Measurements from ENCODE around the gene CYP2D6.

The CYP2D6 gene

GRCh38 chr22:42084874-42085273, 45.7 kb downstream of the CYP2D6 start:
- DNase-seq (ENCODE audit: low read depth in 3 of 3) = no peak

GRCh38 chr22:42083119-42083518, 47.5 kb downstream of the CYP2D6 start:
- DNase-seq (ENCODE audit: low read depth in 3 of 3) = no peak

- DNase-seq (ENCODE audit: low read depth in 3 of 3) = no peak
These were observed 50.3 kb downstream of the CYP2D6 start for GRCh38 chr22:42080287-42080686.

- DNase-seq (ENCODE audit: low read depth in 3 of 3) = peak; percentile 93 to 98 (median 95)
These were observed 51.0 kb downstream of the CYP2D6 start, which contains the start of gene SMDT1 for GRCh38 chr22:42079319-42080251. SMDT1 (plus strand) TSS chr22:42079700; CDS start chr22:42079769, 69 bp downstream.

- DNase-seq (ENCODE audit: low read depth in 3 of 3) = peak in 1 of 3 experiments; percentile 22
These were observed 51.9 kb downstream of the CYP2D6 start for GRCh38 chr22:42078469-42079318.

- no peak for DNase-seq (ENCODE audit: low read depth in 3 of 3)
These were observed 53.0 kb downstream of the CYP2D6 start for GRCh38 chr22:42077486-42078125.

GRCh38 chr22:42076764-42077485, 53.7 kb downstream of the CYP2D6 start:
- DNase-seq (ENCODE audit: low read depth in 3 of 3) = no peak
